Left colon (tissue), 2 donors: ENCODE results near the gene NUDT14. TPM values are rescaled to one million over a fixed set of nuclear protein-coding genes. Genes with fewer than 3 reads are reported as not detected.

Experiments
- ATAC-seq: fragments of 200-7000 bp; cut with Tn5 transposase; one replicate; pipeline ENCODE4 v1.9.1; 2020; ENCODE audit warnings: mild to moderate bottlenecking, moderate library complexity
- DNase-seq, 2 donors: peaks; one replicate each; pipeline ENCODE4 v3.0.0-alpha.2; 2020
- intact Hi-C, 2 donors: fragments of 100-400 bp; cut with DNase I in 1 of 2; cut with micrococcal nuclease in 1 of 2; formaldehyde crosslinking; loops; one replicate each; pipeline versions ENCODE4 v1.11.2 to v1.14.0; 2022; cut with DNase I, micrococcal nuclease
- long read RNA-seq: library from polyadenylated mRNA; unstranded; transcript quantifications from one replicate; pipeline ENCODE4 v2.0.0, GENCODE V29; 2021
- total RNA-seq, 2 donors: library from RNA; stranded (reverse); fragmentation: NEBNext Ultra II Directional; extraction: Animal tissue kit (Norgen Biotek cat#: 25700); gene quantifications; one replicate each; pipeline ENCODE4 v1.2.1, GENCODE V29; 2021
- donor health status: DM: no; HTN: no; CAD: no.
- donor health status: DM: yes; HTN: yes; CAD: no.

NUDT14 gene
- 10 to 100 TPM; 45.6 to 56.8 TPM for total RNA-seq
- long read RNA-seq, transcript NUDT14-202 (5 exons, 845 nt), result major isoform, 24 of 26 reads
- long read RNA-seq, partial matches to known transcripts, result 0 of 26 reads
- long read RNA-seq, other reads (novel, unspliced or antisense), result 2 of 26 reads

GRCh38 chr14:105180592-105181548 is at the start of gene NUDT14:
NUDT14 (minus strand) TSS chr14:105181312; CDS start chr14:105181209, 103 bp downstream.
- ATAC-seq, result peak; percentile 91
- DNase-seq, result peak; percentile 75 to 91
- intact Hi-C loops, result no loop called here

- DNase-seq, result no peak
- ATAC-seq, result no peak
- intact Hi-C loops, result no loop called here
These were observed 48.1 kb upstream of the NUDT14 start for GRCh38 chr14:105229099-105229655.

GRCh38 chr14:105228562-105228961 is 47.5 kb upstream of the NUDT14 start:
- intact Hi-C loops, result no loop called here
- no peak for ATAC-seq
- no peak for DNase-seq

GRCh38 chr14:105227346-105227745 is 46.2 kb upstream of the NUDT14 start:
- ATAC-seq (no peak), DNase-seq (no peak)
- intact Hi-C loops, result no loop called here

GRCh38 chr14:105226198-105226597 is 45.1 kb upstream of the NUDT14 start:
- ATAC-seq (no peak), DNase-seq (no peak)
- intact Hi-C loops, result no loop called here

GRCh38 chr14:105224845-105225570 is 43.9 kb upstream of the NUDT14 start:
- intact Hi-C loops, result no loop called here
- ATAC-seq (no peak), DNase-seq (no peak)

- DNase-seq, result no peak
- no peak for ATAC-seq
- intact Hi-C loops, result no loop called here
These were observed 42.8 kb upstream of the NUDT14 start for GRCh38 chr14:105223770-105224544.

GRCh38 chr14:105223260-105223659 is 42.1 kb upstream of the NUDT14 start:
- ATAC-seq, result no peak

GRCh38 chr14:105221598-105222178 is 40.6 kb upstream of the NUDT14 start:
- ATAC-seq (no peak), DNase-seq (no peak)
- intact Hi-C loops, result no loop called here

More at GRCh38 chr14:105223260-105223659, 42.1 kb upstream of the NUDT14 start:
- intact Hi-C loops, result no loop called here
- no peak for DNase-seq

- intact Hi-C loops, result no loop called here
- DNase-seq (no peak), ATAC-seq (no peak)
These were observed 39.8 kb upstream of the NUDT14 start for GRCh38 chr14:105220699-105221597.

GRCh38 chr14:105219753-105220152 is 38.6 kb upstream of the NUDT14 start:
- intact Hi-C loops, result loop anchor here in 1 of 2 donors (10.0 kb wide), 1 partner anchor 45 kb away; no protein-coding TSS in a partner anchor
- no peak for DNase-seq
- no peak for ATAC-seq

GRCh38 chr14:105219043-105219612 is 38.0 kb upstream of the NUDT14 start:
- intact Hi-C loops, result loop anchor here in 1 of 2 donors (10.0 kb wide), 1 partner anchor 46 kb away; no protein-coding TSS in a partner anchor
- no peak for ATAC-seq
- DNase-seq, result no peak

- DNase-seq (no peak), ATAC-seq (no peak)
- intact Hi-C loops, result loop anchor here in 1 of 2 donors (10.0 kb wide), 1 partner anchor 46 kb away; no protein-coding TSS in a partner anchor
These were observed 37.5 kb upstream of the NUDT14 start for GRCh38 chr14:105218611-105219010.

- no peak for DNase-seq
- intact Hi-C loops, result loop anchor here in 1 of 2 donors (10.0 kb wide), 1 partner anchor 47 kb away; no protein-coding TSS in a partner anchor
- ATAC-seq, result no peak
These were observed 36.7 kb upstream of the NUDT14 start for GRCh38 chr14:105217774-105218173.

GRCh38 chr14:105216490-105217247 is 35.6 kb upstream of the NUDT14 start:
- ATAC-seq (no peak), DNase-seq (no peak)
- intact Hi-C loops, result loop anchor here in 1 of 2 donors (10.0 kb wide), 1 partner anchor 48 kb away; no protein-coding TSS in a partner anchor

- ATAC-seq, result no peak
- intact Hi-C loops, result loop anchor here in 1 of 2 donors (10.0 kb wide), 1 partner anchor 49 kb away; no protein-coding TSS in a partner anchor
These were observed 34.5 kb upstream of the NUDT14 start for GRCh38 chr14:105215602-105216001.

More at GRCh38 chr14:105215602-105216001, 34.5 kb upstream of the NUDT14 start:
- DNase-seq, result no peak
